KMS-11 (cell line): Measurements from ENCODE around the gene UNC79.

Experiments used
- H2AFZ ChIP-seq: fragments of 200-600 bp; sonication (generic); 2 replicates; pipeline ENCODE4 v1.6.1; 2016; ENCODE audit warnings: antibody characterized with exemption, mixed run types, low read depth
- H3K27ac ChIP-seq: fragments of 200-600 bp; sonication (generic); 2 replicates; pipeline ENCODE4 v1.6.1; 2016; ENCODE audit warnings: mild to moderate bottlenecking, mixed run types
- H3K27me3 ChIP-seq: fragments of 200-600 bp; sonication (generic); 2 replicates; pipeline ENCODE4 v1.6.1; 2017; ENCODE audit warnings: mild to moderate bottlenecking, low read depth, mixed run types, moderate library complexity; ENCODE audit not compliant: insufficient read depth
- H3K36me3 ChIP-seq: fragments of 200-600 bp; sonication (generic); 2 replicates; pipeline ENCODE4 v1.6.1; 2017; ENCODE audit warnings: mild to moderate bottlenecking, mixed run types; ENCODE audit not compliant: insufficient read depth
- H3K4me1 ChIP-seq: fragments of 200-600 bp; sonication (generic); 2 replicates; pipeline ENCODE4 v1.6.1; 2016; ENCODE audit warnings: mild to moderate bottlenecking, low read depth, mixed run types; ENCODE audit not compliant: poor library complexity, severe bottlenecking
- H3K4me2 ChIP-seq: fragments of 200-600 bp; sonication (generic); 2 replicates; pipeline ENCODE4 v1.7.0; 2016; ENCODE audit warnings: mild to moderate bottlenecking, mixed run types
- H3K4me3 ChIP-seq: fragments of 200-600 bp; sonication (generic); IDR thresholded peaks from 2 replicates; pipeline ENCODE4 v1.6.1; 2017; ENCODE audit warnings: low read depth, low read length, mixed read lengths; ENCODE audit not compliant: insufficient read depth
- H3K79me2 ChIP-seq: fragments of 200-600 bp; sonication (generic); 2 replicates; pipeline ENCODE4 v1.6.1; 2016; ENCODE audit warnings: low read depth, mixed run types; ENCODE audit not compliant: insufficient read depth
- H3K9ac ChIP-seq: fragments of 200-600 bp; sonication (generic); 2 replicates; pipeline ENCODE4 v1.6.1; 2016; ENCODE audit warnings: mild to moderate bottlenecking, mixed run types
- H4K20me1 ChIP-seq: fragments of 200-600 bp; sonication (generic); 2 replicates; pipeline ENCODE4 v1.6.1; 2016; ENCODE audit warnings: mild to moderate bottlenecking, mixed run types; ENCODE audit not compliant: insufficient read depth
- CTCF ChIP-seq: fragments of 200-600 bp; sonication (generic); conservative IDR thresholded peaks from 2 replicates; pipeline ENCODE4 v1.6.1; 2017; ENCODE audit warnings: low read depth, mild to moderate bottlenecking, antibody characterized with exemption, low read length, moderate library complexity, mixed read lengths

The UNC79 gene

GRCh38 chr14:93737634-93738033, 306.9 kb downstream of the UNC79 start:
- no peak overlapping the region for H3K4me3 ChIP-seq
- H3K9ac ChIP-seq, result no peak overlapping the region

GRCh38 chr14:93741556-93742230, 311.0 kb downstream of the UNC79 start:
- H3K4me1 ChIP-seq, result no peaks in the 10 kb centered on the region
- no peaks in the 10 kb centered on the region for H3K27me3 ChIP-seq
- no peak overlapping the region for H2AFZ ChIP-seq
- no peak overlapping the region for H3K4me2 ChIP-seq
- H3K4me3 ChIP-seq, result no peak overlapping the region
- no peak for TF ChIP-seq CTCF
- no peak overlapping the region for H3K27ac ChIP-seq
- H3K36me3 ChIP-seq, result no peaks in the 10 kb centered on the region
- H3K9ac ChIP-seq, result no peak overlapping the region
- no peaks in the 10 kb centered on the region for H3K79me2 ChIP-seq
- no peaks in the 10 kb centered on the region for H4K20me1 ChIP-seq

More at GRCh38 chr14:93737634-93738033, 306.9 kb downstream of the UNC79 start:
- no peaks in the 10 kb centered on the region for H4K20me1 ChIP-seq
- no peaks in the 10 kb centered on the region for H3K79me2 ChIP-seq
- no peaks in the 10 kb centered on the region for H3K36me3 ChIP-seq
- no peaks in the 10 kb centered on the region for H3K27me3 ChIP-seq
- H2AFZ ChIP-seq, result no peak overlapping the region
- H3K4me1 ChIP-seq, result no peaks in the 10 kb centered on the region
- no peak overlapping the region for H3K27ac ChIP-seq
- TF ChIP-seq CTCF, result no peak
- no peak overlapping the region for H3K4me2 ChIP-seq

- H3K9ac ChIP-seq, result no peak overlapping the region
- H3K79me2 ChIP-seq, result no peaks in the 10 kb centered on the region
- no peak overlapping the region for H3K4me2 ChIP-seq
- H3K27ac ChIP-seq, result no peak overlapping the region
- no peak for TF ChIP-seq CTCF
- no peaks in the 10 kb centered on the region for H3K27me3 ChIP-seq
- H2AFZ ChIP-seq, result no peak overlapping the region
- H3K4me1 ChIP-seq, result no peaks in the 10 kb centered on the region
- H3K36me3 ChIP-seq, result no peaks in the 10 kb centered on the region
- H4K20me1 ChIP-seq, result no peaks in the 10 kb centered on the region
- no peak overlapping the region for H3K4me3 ChIP-seq
Measured at GRCh38 chr14:93742761-93743160, 312.0 kb downstream of the UNC79 start.

GRCh38 chr14:93743270-93744060, 312.7 kb downstream of the UNC79 start:
- Histone ChIP-seq H3K4me1 (no peaks in the 10 kb centered on the region), H3K4me2 (no peak overlapping the region), H3K9ac (no peak overlapping the region), H2AFZ (no peak overlapping the region), H3K27me3 (no peaks in the 10 kb centered on the region), H3K79me2 (no peaks in the 10 kb centered on the region), H3K4me3 (no peak overlapping the region), H3K27ac (no peak overlapping the region), H4K20me1 (no peaks in the 10 kb centered on the region), H3K36me3 (no peaks in the 10 kb centered on the region)
- TF ChIP-seq CTCF, result no peak
